RPMI7951 (cell line): ENCODE results near the gene DCTN1. TPM values are rescaled to one million over a fixed set of nuclear protein-coding genes. Genes with fewer than 3 reads are reported as not detected.

Experiments
- DNase-seq: peaks from one replicate; pipeline ENCODE4 v3.0.0-alpha.2; 2012; ENCODE audit warnings: low read depth
- total RNA-seq: library from RNA; depleted of rRNA; stranded (reverse); fragments of >200 nt; shearing (Covaris generic); gene quantifications from 2 replicates; pipeline ENCODE4 v1.2.3, GENCODE V29; 2014

DCTN1 gene
- total RNA-seq, 1 experiment from 2014 or later: 88.8 TPM

DNA sequence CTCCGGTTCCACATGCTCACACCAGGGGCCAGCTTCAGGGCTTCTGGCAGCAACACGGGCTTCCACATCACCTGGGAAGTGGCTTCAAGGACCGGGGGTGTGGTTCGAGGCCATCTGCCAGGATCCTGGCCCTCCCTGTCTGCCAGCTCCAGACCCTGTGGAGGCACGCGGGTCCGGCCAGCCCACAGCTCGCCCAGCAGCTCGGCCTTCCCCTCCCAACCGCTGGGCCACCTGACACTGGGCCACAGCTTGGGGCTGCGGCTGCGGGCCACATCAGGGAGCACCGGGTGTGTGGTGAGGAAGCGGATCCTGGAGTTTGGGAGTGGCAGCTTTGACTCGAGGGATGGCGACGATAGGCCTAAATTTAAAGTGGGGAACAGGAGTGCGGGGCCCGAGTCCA is 34.3 kb upstream of the DCTN1 start:
- no peak for DNase-seq

- no peak for DNase-seq
Observed at GRCh38 chr2:74413001-74413698, 33.0 kb upstream of the DCTN1 start.

DNA sequence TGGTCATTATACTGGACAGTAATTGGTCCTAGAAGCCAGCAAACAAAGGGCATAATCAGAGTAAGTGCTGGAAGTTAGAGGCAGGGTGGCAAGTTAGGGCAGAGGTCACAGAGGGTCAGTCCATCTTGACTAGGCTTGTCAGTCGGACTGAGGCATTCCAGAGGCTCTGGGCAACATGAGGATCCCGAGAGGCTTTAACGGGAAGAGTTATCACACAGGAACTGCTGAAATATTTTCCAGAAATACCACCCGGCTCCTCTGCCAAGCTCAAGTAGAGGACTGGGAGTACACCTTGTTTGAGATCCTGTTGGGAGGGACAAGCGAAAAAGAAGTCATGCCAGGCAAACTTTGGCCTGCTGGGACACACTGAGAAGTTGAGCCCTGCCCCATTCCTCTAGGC is 27.6 kb upstream of the DCTN1 start:
- no peak for DNase-seq

- DNase-seq: peak; percentile 20
Observed at GRCh38 chr2:74406035-74406434, 25.9 kb upstream of the DCTN1 start.

GRCh38 chr2:74401891-74402290 is 21.8 kb upstream of the DCTN1 start:
- no peak for DNase-seq

GRCh38 chr2:74399785-74400184 is 19.7 kb upstream of the DCTN1 start:
- DNase-seq: peak; percentile 37

GRCh38 chr2:74396149-74396548 is 16.0 kb upstream of the DCTN1 start:
- no peak for DNase-seq

DNA sequence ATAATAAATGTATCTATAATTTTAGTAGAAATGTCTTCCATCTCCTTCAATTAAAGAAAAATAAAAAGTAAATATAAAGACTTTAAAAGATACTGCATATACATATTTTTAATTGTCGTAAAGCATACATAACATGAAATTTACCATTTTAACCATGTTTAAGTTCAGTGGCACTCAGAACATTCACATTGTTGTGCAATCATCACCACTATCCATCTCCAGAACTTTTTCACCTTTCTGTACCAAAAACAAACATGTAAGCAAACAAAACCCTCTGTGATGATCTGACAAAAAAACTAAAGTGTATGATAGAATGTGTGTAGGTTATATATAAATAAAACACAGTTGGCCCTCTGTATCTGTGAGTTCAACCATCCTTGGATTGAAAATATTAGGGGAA is 13.4 kb upstream of the DCTN1 start:
- no peak for DNase-seq

DNA sequence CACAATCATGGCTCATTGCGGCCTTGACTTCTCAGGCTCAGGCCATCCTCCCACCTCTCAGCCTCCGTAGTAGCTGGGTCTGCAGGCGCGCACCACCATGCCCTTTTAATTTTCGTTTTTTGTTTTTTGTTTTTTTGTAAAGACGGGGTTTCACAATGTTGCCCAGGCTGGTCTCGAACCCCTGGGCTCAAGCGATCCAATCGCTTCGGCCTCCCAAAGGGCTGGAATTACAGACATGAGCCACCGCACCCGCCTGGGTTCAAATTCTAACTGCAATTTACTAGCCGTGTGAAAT is 12.3 kb upstream of the DCTN1 start:
- DNase-seq: no peak

GRCh38 chr2:74391580-74392448 is 11.7 kb upstream of the DCTN1 start:
- peak; percentile 83 for DNase-seq

DNA sequence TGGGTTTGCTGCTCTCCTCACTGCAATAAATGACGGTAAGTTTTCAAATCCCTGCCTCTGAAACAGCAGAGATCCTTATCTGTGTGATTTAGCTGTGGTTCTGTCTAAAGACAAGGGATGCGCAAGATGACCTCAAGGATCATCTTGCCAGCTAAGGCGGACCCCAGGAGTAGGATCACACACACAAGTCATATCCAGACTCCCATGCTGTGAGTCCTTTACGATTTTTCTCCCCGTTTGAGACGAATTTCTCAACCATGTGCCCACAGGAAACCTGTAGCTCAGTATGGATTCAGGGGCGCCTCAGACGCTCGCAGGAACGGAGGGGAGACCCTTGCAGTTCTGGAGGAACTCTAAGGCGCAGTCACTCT is 11.1 kb upstream of the DCTN1 start:
- DNase-seq: peak; percentile 61

DNA sequence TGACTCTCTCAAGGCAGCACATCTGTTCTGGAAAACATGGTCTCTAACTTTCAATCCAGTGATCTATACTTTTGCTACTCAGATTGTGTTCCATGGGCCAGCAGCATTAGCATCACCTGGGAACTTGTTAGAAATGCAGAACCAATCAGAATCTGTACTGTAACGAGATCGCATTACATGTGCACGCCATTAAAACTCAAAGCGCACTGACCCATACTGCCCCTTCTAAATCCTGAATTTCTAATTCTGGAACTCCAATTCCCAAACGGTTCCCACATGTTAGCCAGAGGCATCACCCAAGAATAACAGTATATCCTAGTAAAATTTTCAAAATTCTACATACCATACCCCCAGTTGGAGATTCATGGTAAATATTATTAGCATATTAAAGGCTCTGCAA is 10.5 kb upstream of the DCTN1 start:
- peak; percentile 16 for DNase-seq

DNA sequence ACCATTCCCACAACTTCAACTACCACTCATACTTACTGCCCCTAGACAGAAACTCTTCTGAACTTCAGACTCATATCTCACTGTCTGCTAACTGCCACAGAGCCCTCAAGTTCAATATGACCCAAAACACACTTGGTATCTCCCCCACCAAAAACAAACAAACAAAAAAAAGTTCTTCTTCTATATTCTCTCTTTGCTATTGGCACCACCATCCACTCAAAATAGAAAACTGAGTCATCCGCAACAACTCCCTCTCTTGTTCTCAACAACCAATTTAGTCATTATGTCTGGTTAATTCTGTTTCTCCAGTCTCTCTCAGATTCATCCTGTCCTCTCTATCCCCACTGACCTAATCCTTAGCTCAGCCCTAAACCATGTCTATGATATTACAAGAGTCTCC is 7.2 kb upstream of the DCTN1 start:
- peak; percentile 43 for DNase-seq

- no peak for DNase-seq
Observed at GRCh38 chr2:74385396-74385795, 5.3 kb upstream of the DCTN1 start.

GRCh38 chr2:74384051-74384450 is 3.9 kb upstream of the DCTN1 start:
- no peak for DNase-seq

- DNase-seq: no peak
Observed at GRCh38 chr2:74383254-74383653, 3.1 kb upstream of the DCTN1 start.

- no peak for DNase-seq
Observed at GRCh38 chr2:74381751-74382150, 1.6 kb upstream of the DCTN1 start.

- DNase-seq: no peak
Observed at GRCh38 chr2:74378007-74378406, 2.1 kb downstream of the DCTN1 start.

DNA sequence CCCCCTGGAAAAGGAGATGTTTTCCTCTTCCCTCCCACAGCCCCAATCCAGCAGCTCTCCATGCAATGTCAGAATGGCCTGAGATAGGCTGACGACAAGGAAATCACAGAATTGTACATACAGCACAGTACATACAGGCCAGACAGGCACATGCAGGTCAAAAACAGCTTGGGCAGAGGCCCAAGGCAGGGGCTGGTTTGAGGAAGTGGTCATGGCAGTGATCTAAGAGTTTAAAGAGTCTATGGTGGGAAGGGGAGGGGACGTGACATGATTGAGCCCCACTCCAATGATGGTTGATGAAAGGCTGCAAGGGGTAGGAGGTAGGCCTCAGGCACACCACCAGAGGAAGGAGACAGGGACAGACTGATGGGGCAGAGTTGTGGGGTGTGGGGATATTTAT is 4.3 kb downstream of the DCTN1 start:
- DNase-seq: no peak

- DNase-seq: no peak
Observed at GRCh38 chr2:74374509-74375205, 5.5 kb downstream of the DCTN1 start.

- no peak for DNase-seq
Observed at GRCh38 chr2:74373985-74374384, 6.1 kb downstream of the DCTN1 start.

DNA sequence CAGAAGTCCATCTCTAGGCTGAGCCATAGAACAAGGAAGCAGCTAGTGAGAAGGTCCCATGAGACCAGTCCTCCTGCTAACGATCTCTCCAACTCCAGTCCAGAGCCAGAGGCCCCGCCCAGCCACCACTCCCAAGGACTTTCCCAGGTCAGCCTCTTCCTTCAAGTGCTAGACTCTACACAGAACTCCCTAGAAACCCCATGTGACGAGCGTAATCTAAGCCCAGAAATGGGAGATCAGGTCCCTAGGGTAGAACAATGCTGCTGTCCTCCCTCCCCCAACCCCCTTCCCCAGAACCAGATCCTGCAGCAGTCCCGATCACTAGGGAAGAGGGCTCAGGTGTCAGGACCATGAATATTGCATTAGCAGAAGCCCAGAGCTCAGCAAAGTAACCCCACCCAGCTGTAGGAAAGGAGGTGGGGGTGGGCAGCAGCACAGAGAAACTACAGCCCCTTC is 6.9 kb downstream of the DCTN1 start:
- no peak for DNase-seq

GRCh38 chr2:74372674-74373073 is 7.4 kb downstream of the DCTN1 start:
- DNase-seq: no peak
